Astrocyte of the hippocampus (primary cell): ENCODE data around the gene ARMC5.
A peak's percentile ranks its signal among the peaks of the same experiment; 100 is the strongest.
"Not testable (repeated sequence)": the region's sequence is repeated elsewhere in the genome, so short reads cannot be mapped to it uniquely, and the experiment has no call there.

ENCODE experiments used
- DNase-seq: peaks from one replicate; pipeline ENCODE4 v3.0.0; 2011; ENCODE audit warnings: low read depth, low spot score

Gene ARMC5

DNA sequence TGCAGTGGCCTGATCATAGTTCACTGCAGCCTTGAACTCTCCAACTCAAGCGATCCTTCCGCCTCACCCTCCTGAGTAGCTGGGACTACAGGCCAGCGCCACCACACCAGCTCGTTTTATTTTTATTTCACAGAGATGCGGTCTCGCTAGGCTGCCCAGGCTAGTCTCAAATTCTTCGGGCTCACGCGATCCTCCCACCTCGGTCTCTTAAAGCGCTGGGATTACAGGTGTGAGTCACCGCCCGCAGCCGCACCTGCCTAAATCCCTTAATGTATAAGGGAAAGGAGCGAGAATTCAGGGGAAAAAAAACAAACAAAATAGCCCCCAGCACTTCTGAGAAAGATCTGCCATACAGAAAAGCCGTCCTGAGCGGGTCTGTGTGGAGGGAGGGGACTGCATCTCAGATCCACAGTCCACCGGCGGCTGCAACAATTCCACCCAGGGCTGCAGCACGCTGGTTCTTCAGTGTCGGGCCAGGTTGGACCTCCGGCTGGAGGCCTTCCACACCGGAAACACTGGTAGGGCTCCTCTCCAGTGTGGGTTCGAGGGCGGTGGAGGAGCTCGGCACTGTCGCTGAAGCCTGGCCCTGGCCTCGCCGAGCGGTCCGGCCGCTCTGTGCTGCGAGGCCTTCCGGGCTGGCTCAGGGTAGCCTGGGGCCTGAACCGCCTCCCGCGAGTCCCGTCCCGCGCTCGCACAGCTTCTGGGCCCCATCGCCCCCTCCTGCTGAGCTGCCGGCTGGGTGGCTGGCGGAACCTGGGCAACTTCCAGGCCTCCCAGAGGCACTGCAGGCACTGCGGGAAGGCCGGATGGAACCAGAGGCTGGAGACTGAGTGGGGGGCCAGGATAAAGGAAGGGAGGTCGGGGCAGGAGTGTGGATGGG is 23.7 kb upstream of the ARMC5 start:
- DNase-seq: no peak

DNA sequence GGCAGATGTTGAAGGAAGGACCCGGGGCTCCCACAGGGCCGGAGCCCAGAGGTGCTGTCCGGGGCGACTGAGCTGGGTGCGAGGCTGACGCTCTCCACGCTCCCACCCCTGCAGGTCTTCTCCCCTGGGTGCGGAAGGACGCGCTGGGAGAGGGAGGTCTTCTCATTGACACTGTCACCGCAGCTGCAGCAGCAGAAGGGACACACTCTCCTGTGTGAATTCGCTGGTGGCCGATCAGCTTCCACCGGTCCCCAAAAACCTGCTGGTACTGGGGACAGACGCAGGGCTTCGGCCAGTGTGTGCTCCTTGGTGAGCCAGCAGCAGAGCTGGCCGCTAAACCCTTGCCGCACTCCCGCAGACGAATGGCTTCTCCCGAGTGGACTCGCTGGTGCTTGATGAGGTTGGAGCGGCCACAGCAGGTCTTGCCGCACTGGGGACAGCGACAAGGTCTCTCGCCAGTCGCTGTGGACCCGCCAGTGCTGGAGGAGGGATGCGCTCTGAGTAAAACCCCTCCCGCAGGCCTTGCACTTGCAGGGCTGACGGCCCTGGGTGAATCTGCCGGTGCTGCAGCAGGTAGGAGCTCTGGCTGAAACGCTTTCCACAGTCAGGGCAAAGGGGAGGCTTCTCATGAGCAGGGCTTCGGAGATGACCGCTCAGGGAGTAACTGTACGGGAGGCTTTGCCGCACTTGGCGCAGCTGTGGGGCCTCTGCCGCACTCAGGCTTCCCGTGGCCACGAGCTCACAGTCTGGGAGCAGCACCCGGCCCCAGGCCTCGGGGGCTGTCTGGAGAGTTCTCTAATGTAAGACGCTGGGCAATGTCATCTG is 22.9 kb upstream of the ARMC5 start:
- no peak for DNase-seq

DNA sequence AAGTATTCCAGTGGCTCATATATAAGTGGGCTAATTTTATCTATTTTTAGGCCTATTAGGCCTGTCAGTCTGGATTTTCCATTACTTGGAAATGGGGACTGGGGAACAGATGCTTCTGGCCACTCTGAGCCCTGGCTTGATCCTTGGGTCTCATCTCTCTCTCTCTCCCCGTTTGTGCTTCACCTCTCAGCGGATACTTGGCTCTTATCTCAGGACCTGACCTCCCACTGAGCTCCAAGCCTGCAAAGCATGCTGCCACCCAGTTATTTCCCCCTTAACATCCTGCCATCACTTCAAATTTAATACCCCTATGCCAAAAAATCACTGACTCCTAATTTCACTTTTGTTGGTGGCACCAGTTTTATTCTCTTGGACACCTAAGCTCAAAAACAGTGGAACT is 20.9 kb upstream of the ARMC5 start:
- DNase-seq: no peak

DNA sequence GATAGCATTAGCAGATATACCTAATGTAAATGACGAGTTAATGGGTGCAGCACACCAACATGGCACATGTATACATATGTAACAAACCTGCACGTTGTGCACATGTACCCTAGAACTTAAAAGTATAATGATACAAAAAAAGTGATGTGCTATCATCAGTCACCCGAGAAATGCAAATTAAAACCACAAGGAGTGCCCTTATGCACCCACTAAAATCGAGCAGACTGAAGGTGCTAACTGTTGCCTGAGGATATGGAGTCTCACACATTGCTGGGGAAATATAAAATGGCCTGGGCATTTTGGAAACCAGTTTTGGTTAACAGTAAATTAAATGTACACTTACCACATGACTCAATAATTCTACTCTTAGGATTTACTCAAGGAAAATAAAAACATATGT is 20.3 kb upstream of the ARMC5 start:
- not testable (repeated sequence) for DNase-seq

DNA sequence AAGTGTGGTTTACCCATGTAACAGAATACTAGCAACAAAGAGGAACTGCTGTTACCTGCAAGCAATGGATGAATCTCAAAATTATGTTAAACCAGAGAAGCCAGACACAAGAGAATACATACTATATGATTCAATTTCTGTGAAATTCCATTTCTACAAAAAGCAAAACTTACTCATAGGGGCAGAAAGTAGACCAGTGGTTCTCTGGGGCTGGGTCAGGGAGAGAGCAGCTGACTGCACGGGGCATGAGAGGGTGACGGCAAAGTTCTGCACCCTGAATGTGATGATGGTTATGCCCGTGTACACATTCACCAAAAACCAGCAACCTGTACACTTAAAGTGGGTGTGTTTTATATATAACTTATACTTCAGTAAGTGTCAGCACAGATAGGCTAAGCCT is 19.8 kb upstream of the ARMC5 start:
- no peak for DNase-seq

DNA sequence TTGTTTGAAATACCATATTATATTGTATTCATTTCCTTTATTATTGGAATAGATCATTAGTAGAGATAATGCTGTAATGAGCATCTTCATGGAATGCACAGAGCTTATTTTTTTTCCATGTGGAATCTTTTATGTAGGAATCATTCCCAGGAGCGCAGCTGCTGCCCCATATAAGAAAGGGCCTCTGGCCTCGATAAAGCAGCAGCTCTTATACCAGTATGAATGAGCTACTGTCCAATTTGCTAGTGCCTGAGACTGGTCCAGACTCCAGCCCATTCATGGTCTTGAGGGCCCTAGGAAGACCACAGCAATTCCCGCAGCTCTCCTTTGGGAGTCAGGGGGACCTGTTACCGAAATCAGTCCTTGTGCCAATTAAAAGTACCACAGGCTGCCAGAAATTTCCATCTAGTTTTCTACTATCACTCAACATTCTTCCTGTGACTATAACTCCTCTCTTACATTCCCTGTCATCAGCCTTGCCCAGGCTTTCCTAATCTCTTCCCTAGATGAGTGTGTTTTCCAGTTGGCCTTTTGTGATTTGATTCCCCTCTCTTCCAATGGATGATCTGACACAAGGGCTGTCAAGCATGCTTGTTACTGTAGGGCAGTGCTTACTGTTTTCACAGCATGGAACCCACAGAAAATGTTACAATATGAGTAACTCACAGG is 18.7 kb upstream of the ARMC5 start:
- DNase-seq: no peak

DNA sequence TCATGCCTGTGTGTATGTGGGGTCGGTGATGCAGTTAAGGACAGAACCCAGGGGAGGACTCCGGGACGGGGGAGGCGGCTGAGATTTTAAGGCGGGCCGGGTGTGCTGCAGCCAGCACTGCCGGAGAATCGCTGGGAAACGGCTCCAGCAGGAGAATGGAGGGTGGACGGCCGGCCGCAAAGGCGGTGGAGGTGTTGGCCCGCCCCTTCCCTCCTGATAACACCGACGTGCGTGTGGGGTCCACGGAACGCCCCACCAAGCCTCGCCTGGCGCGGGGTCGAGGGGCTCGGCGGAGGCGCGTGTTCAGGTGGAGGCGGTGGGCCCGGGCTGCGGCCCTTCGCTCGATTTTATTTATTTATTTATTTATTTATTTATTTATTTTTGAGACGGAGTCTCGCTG is 17.3 kb upstream of the ARMC5 start:
- no peak for DNase-seq

DNA sequence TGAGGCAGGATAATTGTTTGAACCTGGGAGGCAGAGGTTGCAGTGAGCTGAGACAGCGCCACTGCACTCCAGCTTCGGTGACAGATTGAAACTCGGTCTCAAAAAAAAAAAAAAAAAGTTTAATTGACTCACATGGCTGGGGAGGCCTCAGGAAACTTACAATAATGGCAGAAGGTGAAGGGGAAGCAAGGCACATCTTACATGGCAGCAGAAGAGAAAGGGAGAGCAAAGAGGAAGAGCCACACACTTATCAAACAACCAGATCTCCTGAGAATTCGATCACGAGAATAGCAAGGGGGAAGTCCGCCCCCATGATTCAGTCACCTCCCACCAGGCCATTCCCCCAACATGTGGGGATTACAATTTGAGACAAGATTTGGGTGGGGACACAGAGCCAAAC is 13.4 kb upstream of the ARMC5 start:
- not testable (repeated sequence) for DNase-seq

DNA sequence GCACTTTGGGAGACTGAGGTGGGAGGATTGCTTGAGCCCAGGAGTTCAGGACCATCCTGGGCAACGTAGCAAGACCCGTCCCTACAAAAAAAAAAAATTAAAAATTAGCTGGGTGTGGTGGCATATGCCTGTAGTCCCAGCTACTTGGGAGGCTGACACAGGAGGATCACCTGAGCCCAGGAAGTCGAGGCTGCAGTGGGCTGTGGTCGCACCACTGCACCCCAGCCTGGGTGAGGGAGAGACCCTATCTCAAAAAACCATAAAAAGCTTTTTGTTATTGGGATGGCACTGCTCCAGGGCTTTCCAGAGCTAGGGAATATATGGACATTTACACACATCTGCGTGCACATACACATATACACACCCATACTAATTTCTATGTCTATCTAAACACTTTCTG is 8.1 kb upstream of the ARMC5 start:
- DNase-seq: no peak

DNA sequence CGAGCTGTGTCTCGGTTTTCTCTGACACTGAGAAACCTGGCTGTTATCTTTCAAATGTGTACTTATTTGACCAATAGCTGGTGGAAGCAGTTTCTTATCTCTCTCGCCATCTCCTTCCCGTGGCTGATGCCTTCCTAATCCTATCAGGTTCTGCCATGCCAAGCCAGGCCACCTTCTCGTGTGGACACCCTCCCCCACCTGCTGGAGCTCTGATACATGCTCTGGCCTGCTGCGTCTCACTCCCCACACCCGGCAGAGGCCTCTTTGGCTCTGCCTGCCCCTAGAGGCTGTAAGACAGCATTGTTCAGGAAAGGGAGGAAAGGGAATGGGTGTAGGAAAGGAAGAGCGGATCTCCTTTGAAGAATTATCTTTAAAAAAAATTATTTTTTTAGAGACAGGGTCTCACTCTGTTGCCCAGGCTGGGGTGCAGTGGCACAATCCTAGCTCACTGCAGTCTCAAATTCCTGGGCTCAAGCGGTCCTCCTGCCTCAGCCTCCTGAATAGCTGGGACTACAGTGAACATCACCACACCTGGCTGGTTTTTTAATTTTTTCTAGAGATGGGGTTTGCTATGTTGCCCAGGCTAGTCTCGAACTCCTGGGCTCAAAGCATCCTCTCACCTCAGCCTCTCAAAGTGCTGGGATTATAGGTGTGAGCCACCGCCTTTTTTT is 7.5 kb upstream of the ARMC5 start:
- DNase-seq: peak; percentile 83

DNA sequence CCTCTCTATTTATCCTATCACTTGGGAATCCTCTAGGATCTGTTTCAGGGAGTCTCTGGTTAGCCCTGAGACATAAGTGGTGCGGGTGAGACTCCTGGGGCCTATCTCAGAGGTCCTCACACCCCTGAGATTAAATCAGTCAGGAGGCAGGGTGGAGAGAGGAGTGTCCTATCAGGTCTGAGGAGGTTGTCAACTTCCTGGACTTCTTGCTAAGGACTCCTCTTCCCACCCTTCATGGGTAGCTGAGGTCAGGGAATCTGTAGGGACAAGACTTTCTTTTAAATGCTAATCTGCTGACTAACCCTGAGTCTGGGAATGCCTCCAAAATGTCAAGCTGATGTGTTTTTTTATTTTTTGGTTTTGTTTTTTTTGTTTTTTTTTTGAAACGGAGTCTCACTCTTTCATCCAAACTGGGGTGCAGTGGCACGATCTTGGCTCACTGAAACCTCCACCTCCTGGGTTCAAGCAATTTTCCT is 6.6 kb upstream of the ARMC5 start:
- peak; percentile 89 for DNase-seq

DNA sequence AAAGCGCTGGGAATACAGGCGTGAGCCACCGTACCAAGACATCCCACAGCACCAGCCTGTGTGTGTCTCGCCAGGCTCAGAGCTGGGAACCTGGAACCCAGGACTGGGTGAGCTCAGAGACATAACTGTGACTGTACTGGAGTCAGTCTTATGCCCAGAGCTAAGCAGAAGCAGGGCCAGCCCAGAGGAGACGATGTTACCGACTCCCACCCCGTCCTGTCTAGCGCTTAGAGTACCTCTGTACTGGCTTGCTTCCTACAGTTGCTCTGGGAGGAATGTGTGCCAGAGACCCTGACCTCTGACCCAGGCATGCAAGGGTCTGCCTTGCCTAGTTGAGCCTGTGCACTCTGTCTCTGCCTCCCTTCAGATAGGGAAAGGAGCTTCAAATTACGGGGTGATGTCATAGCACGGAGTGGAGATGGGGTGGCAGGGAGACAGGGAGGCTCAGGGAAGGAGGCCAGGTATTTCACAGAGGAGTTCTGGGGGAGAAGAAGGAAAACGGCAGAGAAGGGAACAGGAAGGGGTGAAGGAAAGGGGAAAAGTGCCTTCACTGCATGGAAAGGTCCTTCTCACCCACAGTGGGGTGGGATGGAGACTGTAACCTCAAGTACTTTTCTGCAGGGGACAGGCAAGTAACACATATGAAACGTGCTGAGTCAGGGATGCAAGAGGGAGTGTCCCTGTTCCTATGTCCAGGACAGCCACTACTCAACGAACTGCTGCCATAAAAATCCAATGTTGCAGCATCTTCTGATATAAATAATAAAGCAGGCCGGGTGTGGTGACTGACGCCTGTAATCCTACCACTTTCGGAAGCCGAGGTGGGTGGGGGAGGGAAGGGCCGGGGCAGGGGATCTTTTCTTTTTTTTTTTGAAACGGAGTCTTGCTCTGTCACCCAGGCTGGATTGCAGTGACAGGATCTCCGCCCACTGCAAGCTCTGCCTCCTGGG is 5.8 kb upstream of the ARMC5 start:
- no peak for DNase-seq

DNA sequence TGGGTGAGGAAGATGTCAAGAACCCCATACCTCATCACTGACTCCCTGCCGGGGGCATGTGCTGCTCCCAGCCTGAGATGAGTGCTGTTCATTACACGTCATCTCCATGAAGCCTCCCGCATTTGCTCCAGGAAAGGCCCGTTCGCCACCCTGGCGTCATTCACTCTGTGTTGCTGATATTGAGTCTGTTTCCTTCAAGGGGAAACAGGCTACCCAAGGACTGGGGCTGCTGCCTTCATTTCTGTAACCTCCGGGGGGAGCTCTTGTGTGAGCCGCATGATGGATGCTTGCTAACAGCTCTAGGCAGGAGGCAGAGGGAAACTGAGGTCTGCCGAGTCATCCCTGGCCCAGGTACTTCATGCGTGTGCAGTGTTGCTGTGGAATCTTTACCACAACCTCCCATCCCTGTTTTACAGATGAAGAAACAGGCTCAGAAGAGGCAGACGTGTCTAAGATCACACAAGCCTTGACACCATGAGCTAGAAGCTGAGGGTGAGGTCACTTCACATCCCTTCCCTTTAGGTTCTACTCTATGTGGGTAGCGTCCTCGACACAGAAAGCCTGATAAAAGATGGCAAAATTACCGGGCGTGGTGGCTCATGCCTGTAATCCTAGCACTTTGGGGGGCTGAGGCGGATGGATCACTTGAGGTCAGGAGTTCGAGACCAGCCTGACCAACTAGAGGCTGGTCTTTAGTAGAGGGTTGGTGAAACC is 3.5 kb upstream of the ARMC5 start:
- no peak for DNase-seq

DNA sequence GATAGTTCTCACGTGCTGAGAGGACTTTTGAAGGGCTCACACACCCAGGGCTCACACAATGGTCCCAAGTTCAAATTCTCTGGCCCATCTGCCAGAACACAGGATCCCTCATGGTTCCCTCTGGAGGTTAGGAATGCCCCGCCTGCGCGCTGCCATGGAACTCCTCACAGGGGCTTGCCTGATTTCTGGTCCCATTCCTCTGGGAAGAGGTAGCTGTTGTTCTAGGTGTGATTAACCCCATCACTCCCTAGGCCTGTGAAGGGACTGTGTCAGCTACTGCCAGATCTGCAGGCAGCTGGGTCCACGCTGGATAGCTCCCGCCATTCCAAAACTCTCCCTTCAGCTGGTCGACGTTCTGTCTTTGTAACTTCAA is 2.3 kb upstream of the ARMC5 start:
- DNase-seq: no peak

DNA sequence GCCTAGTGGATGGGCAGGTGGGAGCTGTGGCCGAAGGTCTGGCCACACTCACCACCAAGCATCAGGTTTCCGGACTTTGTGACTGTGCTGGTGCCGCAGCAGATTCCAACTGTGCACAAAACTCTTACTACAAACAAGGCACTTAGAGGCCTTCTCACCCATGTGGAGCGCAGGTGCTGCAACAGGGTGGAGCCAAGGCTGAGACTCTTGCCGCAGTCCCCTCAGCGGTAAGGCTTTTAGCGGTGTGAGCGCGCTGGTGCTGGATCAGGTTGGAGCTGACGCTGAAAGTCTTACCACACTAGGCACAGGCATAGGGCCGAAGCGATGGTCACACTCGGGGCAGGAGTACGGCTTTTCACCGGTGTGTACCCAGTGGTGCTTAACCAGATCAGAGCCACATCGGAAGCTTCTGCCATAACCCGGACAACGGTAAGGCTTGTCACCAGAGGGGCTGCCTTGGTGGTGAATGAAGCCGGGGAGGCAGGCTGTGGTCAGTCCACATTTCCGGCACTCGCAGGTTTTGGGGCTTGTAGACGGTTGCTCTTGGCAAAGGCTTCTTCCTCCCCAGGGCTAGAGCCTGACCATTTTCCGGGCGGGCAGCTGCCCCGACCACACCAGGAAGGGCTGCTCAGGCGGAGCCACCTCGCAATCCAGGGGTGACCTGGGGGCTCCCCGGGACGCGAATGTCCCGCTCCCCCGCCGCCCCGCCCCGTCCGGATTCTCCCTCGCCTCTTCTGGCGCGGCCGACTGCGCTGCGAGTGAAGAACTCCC is 1.0 kb upstream of the ARMC5 start:
- peak; percentile 67 for DNase-seq

DNA sequence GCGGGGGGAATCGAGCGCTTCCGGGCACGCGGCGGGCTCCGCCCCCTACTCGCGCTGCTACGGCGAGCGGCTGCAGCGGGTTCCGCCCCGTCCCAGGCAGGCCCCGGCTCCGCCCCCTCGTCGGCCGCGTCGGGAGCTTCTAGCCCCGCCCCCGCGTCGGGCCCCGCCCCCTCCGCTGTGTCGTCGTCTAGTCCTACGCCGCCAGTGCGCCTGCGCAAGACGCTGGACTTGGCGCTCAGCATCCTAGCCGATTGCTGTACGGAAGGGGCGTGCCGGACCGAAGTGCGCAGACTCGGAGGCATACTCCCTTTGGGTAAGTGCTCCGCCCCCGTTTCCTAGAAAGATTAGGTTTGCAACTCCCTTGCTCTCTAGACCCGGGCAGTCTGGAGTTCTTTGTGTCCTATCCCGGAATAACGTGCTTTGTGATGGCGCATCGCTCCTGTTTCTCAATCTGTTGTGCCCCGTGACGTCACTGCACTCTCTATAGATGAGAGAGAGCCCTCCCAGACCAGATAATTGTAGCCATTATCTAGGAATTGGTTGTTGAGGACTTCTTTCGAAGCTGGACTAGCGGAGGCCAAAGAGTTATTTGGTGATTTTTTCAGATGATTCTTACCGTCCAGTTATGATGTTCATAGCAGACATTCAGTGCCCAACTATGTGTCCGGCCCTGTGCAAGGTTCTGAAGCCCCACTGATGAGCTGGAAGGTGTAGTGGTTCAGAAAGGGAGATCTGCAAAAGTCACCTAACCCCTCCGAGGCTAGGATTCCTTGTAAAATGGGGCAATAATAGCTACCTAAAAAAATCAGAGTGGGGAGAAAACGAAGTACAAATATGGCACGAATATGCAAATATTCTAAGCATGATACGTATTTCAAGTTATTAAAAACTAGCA is 633 bp downstream of the ARMC5 start:
- DNase-seq: peak; percentile 99

DNA sequence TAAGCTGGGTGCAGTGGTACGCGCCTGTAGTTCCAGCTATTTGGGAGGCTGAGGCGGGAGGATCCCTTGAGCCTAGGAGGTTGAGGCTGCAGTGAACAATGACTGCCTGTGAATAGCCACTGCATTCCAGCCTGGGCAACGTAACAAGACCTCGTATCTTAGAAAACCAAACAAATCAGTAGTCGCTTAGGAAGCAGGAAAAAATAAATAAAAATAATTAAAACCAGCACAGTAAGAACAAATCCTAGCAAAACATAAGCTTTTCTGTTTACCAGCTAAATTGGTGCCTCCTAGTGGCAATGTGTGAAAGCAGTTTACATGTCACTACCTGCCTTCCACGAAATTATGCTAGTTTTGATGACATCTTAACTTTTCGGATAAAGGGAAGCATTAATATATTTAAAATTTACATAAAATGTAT is 1.3 kb downstream of the ARMC5 start:
- DNase-seq: peak; percentile 58
